A673 (cell line): Measurements from ENCODE around the gene FOXP4.

ENCODE experiments used
- CTCF ChIP-seq: fragments of 300-800, 200-600 bp; sonication (generic); conservative IDR thresholded peaks from 2 replicates; pipeline ENCODE4 v1.5.1; 2017; ENCODE audit warnings: low read depth, mild to moderate bottlenecking, antibody characterized with exemption, low read length, moderate library complexity, mixed read lengths
- EZH2 ChIP-seq: fragments of 200-600 bp; sonication (generic); IDR thresholded peaks from 2 replicates; pipeline ENCODE4 v1.6.1; 2017; ENCODE audit warnings: borderline replicate concordance, low read depth, mild to moderate bottlenecking, mixed read lengths, antibody characterized with exemption, low read length; ENCODE audit not compliant: poor library complexity, severe bottlenecking

DNA sequence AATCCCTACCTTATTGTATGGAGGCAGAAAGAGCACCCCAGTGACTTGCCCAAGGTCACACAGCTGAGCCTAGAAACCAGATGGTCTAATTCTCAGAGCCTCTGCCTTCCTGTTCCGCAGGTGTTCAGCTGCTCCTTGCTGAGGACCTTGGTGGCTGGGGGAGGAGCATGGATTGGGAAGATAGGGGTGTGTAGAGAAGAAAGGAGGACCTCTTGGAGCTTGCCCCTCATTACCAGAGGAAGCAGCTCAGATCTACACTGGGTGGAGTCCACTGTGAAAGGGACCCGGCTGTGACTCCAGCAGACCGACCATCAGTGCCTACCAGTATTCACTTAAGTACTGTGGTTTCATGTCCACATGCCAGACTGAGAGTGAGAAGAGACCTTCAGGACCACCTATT lies 15.2 kb downstream of the FOXP4 start:
- TF ChIP-seq CTCF (no peak), EZH2 (no peak)
